ENCODE data around the gene DBET.
A peak's percentile ranks its signal among the peaks of the same experiment; 100 is the strongest.
"Not testable (repeated sequence)": the region's sequence is repeated elsewhere in the genome, so short reads cannot be mapped to it uniquely, and the experiment has no call there.

DBET gene

DNA sequence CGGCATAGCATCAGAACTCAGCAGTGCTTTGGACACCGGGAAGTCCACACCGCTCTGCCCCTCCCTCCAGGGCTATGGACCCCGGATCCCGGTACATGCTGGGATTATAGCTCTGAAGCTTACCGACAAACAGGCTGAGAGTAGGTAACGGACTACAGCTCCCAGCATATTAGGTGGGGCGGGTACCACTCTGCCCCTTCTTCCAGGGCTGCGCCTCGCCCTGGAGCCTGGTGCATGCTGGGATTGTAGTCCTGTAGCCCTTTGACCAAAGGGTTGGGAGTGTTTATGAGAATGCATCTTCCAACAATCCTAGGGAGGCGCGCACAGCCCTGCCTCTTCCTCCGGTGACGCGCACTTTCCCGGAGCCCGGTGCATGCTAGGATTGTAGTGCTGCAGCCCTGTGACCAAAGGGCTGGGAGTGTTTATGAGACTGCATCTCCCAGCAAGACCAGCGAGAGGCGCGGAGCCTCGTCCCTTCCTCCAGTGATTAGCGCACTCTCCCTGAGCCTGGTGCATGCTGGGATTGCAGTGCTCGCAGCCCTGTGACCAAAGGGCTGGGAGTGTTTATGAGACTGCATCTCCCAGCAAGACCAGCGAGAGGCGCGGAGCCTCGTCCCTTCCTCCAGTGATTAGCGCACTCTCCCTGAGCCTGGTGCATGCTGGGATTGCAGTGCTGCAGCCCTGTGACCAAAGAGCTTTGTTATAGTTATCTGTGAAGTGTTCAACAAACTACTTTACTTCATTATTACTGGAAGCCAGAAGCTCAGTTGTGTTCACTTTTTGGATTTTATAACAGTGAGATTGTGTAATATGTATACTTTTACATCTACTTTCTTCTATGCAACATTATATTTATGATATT, 14.7 kb upstream of the DBET start:
- peak in 1 of 2 donors; percentile 10 for DNase-seq

DNA sequence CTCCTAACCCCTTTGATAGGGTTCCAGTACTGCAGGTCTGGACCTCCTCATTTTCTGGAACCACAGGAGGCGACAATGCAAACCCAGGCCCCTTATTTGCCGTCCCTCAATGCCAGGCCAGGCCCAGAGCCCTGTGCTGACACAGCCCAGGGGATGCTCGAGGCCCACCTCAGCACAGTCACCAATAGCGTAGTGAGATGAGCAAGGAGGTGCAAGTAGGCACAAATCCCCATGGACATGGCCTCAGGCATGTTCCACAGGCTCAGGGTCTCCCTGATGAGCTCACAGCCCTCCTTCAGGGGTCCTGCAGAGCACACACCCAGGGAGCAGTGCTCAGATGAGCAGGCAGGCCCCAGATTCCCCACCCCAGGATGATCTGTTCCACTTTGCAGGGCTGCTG, 5.3 kb upstream of the DBET start:
- DNase-seq: not testable (repeated sequence)

DNA sequence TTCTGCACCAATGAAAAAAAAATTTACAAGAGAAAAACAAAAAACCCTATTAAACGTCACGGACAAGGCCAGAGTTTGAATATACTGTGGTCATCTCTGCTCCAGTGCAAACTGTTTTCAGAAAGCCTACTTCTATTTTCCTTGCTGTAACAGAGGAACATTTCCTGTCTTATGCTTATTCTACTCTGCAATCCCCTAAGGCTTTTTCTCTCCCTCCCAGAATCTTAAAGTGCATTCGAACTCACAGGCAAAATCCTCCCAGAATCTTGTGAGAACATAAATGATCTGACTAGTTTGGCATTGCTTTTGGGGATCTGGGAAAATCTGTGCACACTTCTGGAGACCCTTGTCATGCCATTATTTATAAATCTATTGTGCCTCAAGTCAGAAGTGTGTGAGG, 503 bp downstream of the DBET start:
- not testable (repeated sequence) for DNase-seq

DNA sequence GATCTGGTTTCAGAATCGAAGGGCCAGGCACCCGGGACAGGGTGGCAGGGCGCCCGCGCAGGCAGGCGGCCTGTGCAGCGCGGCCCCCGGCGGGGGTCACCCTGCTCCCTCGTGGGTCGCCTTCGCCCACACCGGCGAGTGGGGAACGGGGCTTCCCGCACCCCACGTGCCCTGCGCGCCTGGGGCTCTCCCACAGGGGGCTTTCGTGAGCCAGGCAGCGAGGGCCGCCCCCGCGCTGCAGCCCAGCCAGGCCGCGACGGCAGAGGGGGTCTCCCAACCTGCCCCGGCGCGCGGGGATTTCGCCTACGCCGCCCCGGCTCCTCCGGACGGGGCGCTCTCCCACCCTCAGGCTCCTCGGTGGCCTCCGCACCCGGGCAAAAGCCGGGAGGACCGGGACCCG, 4.0 kb downstream of the DBET start:
- peak in 1 of 2 donors; percentile 14 for DNase-seq

DNA sequence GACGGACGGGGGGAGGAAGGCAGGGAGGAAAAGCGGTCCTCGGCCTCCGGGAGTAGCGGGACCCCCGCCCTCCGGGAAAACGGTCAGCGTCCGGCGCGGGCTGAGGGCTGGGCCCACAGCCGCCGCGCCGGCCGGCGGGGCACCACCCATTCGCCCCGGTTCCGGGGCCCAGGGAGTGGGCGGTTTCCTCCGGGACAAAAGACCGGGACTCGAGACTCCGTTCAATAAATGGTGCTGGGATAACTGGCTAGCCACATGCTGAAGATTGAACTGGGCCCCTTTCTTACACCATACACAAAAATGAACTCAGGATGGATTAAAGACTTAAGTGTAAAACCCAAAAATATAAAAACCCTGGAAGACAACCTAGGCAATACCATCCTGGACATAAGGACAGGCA, 28.8 kb downstream of the DBET start:
- DNase-seq: not testable (repeated sequence)

DNA sequence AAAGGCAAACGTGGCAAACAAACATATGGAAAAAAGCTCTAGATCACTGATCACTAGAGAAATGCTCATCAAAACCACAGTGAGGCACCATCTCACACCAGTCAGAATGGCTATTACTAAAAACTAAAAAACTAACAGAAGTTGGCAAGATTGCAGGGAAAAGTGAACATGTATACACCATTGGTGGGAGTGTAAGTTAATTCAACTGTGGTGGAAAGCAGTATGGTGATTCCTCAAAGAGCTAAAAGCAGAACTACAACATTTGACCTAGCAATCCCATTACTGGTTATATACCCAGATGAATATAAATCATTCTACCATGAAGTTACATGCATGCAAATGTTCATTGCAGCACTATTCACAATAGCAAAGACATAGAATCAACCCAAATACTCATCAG, 29.7 kb downstream of the DBET start:
- DNase-seq: not testable (repeated sequence)

DNA sequence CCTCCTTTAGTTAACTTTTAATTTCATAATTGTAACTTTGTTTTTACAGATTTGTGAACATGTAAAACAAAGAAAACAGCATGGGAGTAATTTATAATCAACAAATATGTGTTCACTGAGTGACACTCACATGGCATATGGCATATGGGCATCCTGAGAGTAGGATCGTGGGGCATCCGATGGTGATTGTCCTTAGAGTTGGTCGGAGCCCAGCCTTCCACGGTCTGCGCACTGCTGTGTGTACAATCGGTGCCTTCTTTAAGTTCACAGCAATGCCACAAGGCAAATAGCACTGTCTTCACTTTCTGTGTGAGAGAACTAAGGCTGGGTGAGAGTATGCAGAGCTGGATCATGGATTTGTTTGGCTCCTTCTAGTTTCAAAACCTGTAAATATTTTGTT, 31.0 kb downstream of the DBET start:
- DNase-seq: not testable (repeated sequence)

DNA sequence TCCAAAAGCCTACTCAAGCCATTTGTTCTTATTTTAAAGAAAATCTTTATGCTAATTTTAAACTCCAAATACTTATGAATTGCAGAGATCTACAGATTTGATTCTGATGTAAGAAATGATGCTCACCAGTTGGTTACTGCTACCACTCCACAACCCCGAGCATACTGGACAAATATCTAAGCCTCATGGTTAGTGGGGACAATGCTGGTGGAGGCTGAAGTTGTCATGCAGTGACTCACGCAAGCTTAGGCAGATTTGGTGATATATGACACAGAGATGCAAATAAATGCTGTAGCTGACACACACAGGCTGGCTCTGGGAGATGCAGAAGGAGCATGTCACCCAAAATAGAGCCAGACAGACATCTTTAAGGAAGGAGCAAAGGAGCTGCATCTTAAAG, 35.3 kb downstream of the DBET start:
- not testable (repeated sequence) for DNase-seq

DNA sequence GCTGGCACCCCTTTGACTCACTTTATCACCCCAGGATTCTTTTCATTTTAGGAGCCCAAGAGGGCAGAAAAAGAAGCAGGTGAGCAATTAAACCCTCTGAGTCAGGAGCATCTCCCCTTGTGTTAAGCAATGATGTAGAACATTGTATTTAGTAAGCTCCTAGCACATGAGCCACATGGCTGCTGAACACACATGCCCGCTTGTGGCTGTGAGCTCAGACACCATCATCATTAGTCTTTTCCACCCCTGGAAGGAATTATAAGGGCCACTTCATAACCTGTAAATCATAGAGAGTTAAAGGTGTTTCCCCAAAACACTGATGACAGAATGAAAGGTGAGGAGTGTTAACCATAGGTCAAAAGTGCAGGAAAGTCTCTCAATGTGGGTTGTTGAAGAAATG, 37.2 kb downstream of the DBET start:
- DNase-seq: not testable (repeated sequence)

DNA sequence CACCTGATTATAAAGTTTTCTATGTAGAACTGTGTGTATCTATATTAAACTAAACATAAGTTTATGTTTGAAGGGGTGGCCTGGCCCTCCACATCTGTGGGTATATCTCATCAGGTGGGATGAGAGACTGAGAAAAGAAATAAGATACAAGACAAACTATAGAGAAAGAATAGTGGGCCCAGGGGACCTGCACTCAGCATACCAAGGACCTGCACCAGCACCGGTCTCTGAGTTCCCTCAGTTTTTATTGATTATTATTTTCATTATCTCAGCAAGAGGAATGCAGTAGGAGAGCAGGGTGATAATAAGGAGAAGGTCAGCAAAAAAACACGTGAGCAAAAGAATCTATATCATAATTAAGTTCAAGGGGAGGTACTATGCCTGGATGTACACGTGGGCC, 41.9 kb downstream of the DBET start:
- not testable (repeated sequence) for DNase-seq

DNA sequence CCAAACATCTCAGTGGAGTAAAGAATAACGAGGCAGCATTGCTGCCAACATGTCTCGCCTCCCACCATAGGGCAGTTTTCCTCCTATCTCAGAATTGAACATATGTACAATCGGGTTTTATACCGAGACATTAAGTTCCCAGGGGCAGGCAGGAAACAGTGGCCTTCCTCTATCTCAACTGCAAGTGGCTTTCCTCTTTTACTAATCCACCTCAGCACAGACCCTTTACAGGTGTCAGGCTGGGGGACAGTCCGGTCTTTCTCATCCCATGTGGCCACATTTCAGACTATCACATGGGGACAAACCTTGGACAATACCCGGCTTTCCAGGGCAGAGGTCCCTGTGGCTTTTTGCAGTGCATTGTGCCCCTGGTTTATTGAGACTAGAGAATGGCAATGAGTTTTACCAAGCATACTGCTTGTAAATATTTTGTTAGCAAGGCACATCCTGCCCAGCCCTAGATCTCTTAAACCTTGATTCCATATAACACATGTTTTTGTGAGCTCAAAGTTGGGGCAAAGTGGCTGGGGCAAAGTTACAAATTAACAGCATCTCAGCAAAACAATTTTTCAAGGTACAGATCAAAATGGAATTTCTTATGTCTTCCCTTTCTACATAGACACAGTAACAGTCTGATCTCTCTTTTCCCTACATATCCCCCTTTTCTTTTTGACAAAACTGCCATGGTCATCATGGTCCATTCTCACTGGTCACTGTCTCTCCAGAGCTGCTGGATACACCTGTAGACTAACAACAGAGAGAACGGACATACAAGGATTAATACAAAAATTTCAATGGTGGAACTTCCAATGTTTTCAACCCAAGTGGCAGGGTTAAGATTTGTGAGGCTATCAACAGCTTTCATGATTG, 42.5 kb downstream of the DBET start:
- not testable (repeated sequence) for DNase-seq

DNA sequence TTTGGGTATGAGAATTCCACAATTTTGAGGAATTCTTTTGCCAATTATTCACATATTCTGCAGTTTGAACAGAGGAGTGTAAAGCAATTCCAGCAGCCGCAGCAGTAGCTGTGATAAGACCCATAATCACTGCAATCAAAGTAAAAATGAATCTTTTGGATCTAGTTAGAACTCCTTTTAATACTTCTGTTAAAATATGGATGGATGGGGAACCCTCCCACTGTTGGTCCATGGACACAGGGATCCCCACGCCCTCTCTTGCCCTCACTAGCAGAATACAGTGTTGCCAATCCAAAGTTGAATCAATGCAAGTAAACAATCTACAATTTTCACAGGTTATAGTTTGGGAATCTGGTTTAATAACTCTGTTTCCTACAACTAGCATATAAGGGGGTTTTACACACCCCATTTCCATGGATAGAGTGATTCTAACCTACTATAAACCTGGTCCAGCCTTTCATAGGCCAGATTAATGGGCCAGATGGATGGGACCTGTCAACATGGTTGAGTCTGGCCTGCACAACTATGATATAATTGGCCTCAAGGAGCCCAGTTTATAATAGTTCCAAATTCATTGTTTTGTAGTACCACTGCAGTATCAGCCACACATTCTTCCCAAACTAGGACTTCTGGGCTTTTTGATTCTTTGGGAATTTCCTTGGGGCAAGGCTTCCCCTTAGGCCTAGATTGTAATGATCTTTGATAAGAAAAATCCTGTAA, 43.6 kb downstream of the DBET start:
- DNase-seq: not testable (repeated sequence)

DNA sequence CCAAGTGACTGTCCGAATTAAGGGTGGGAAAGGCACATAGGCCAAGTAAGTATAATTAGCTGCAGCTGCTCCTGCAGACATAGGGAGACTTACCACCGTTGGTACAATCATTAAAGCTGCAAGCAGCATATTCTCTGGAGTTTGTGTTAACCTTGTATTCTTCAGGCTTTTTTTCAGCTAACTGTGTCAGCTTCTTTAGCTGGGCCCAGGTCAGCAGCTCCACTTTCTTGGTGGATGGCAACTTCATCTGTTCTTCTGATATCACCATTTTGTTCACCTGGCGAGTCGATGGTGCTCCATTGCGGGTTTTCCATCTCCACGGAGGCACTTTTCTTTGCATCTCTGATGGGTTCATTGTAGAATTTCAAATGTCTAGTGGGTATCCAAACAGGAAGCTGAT, 44.5 kb downstream of the DBET start:
- DNase-seq: not testable (repeated sequence)

DNA sequence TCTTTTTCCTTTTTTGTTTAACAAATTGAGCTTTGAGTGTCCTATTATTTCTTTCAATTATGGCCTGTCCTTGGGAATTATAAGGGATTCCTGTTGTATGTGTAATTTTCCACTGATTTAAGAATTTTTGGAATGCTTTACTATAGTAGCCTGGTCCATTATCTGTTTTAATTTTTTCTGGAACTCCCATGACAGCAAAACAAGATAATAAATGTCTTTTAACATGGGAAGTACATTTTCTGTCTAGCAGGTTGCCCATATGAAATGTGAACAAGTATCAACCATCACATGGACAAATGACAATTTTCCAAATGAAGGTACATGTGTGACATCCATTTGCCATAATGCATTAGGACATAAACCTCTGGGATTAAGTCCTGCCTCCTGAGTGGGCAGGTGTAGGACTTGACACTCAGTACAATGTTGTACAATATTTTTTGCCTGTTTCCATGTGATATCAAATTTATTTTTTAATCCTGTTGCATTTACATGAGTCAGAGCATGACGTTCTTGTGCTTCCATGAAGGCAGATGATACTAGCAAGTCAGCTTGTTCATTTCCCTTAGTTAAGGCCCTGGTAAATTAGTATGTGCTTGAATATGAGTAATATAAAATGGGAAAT, 45.2 kb downstream of the DBET start:
- DNase-seq: not testable (repeated sequence)

DNA sequence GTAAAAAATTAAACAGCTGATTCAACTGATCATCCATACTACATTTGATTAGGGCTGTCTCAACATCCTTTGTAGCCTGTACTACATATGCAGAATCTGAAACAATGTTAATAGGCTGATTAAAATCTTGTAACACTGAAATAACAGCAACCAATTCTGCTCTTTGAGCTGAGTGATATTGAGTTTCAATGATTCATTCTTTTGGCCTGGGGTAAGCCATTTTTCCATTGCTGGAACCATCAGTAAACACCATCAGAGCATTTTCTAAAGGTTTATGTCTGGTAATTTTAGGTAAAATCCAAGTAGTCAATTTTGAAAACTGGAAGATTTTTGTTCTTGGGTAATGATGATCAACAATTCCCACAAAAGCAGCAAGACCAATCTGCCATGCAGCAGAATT, 45.7 kb downstream of the DBET start:
- not testable (repeated sequence) for DNase-seq

DNA sequence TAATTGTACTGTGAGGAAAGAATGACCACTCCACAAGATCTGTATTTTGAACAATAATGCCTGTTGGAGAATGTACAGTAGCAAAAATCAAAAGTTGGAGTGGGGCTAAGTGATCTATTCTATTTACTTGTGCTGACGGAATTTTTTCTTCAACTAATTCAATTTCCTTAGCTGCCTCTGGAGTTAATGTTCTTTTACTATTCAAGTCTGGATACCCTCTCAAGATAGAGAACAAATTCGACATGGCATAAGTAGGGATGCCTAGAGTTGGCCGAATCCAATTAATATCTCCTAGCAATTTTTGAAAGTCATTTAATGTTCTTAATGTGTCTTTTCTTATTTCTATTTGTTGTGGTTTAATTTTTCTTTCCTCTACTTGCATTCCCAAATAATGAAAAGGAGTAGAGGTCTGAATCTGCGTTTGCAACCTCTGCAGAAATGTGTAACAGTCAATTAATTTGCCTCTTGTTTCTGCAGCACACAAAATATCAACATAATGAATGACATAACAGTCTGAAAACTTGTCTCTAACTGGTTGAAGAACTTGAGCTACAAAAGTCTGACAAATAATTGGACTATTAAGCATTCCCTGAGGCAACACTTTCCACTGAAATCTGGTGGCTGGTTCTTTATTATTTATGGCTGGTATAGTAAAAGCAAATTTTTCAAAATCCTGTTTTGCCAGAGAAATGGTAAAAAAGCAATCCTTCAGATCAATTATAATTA, 46.4 kb downstream of the DBET start:
- not testable (repeated sequence) for DNase-seq

DNA sequence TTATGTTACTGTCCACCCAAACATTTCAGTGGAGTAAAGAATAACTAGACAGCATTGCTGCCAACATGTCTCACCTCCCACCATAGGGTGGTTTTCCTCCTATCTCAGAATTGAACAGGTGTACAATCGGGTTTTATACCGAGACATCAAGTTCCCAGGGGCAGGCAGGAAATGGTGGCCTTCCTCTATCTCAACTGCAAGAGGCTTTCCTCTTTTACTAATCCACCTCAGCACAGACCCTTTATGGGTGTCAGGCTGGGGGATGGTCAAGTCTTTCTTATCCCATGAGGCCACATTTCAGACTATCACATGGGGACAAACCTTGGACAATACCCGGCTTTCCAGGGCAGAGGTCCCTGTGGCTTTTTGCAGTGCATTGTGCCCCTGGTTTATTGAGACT, 48.6 kb downstream of the DBET start:
- DNase-seq: not testable (repeated sequence)

DNA sequence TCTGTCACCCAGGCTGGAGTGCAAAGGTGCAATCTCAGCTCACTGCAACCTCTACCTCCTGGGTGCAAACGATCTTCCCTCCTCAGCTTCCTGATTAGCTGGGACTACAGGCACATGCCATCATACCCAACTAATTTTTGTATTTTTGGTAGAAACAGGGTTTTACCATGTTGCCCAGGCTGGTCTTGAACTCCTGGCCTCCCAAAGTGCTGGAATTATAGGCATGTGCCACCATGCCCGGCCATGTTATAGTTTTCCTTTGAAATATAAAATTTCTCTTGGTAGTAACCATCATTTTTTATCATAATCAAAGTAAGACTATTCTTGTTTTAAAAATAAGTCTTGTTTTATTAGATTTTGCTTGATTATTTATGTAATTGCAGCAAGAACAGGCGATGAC, 50.7 kb downstream of the DBET start:
- DNase-seq: not testable (repeated sequence)

All from CD4-positive, alpha-beta T cell treated with Interferon alpha-2 for 1 hour (primary cell).